GM23338 (cell line): Measurements from ENCODE around the gene FBXO31.

Experiments
- CREB1 ChIP-seq: fragments of 250-450 bp; sonication (Bioruptor Pico); IDR thresholded peaks from 2 replicates; pipeline ENCODE4 v1.5.0; 2020; ENCODE audit warnings: low read depth, mild to moderate bottlenecking, moderate library complexity
- EZH2 ChIP-seq: fragments of 200-600 bp; sonication (generic); IDR thresholded peaks from one replicate; pipeline ENCODE4 v1.8.0; 2017; ENCODE audit warnings: antibody characterized with exemption, mild to moderate bottlenecking, low read depth; ENCODE audit not compliant: unreplicated experiment
- EZH2phosphoT487 ChIP-seq: fragments of 200-600 bp; sonication (generic); IDR thresholded peaks from one replicate; pipeline ENCODE4 v1.8.1; 2018; ENCODE audit warnings: antibody characterized with exemption; ENCODE audit not compliant: unreplicated experiment
- JUNB ChIP-seq: IDR thresholded peaks from one replicate; pipeline ENCODE4 v1.6.1; 2016; ENCODE audit warnings: antibody characterized with exemption; ENCODE audit not compliant: unreplicated experiment
- POLR2AphosphoS5 ChIP-seq: IDR thresholded peaks from 2 replicates; pipeline ENCODE4 v1.6.1; 2016; ENCODE audit warnings: antibody characterized with exemption, low read depth
- STAT1 ChIP-seq: IDR thresholded peaks from one replicate; pipeline ENCODE4 v1.6.1; 2016; ENCODE audit warnings: antibody characterized with exemption; ENCODE audit not compliant: unreplicated experiment
- ZNF114 ChIP-seq: fragments of 250-450 bp; sonication (Bioruptor Pico); IDR thresholded peaks from 2 replicates; pipeline ENCODE4 v1.5.0; 2020; ENCODE audit warnings: mild to moderate bottlenecking, moderate library complexity
- ZNF331 ChIP-seq: fragments of 250-450 bp; sonication (Bioruptor Pico); IDR thresholded peaks from 2 replicates; pipeline ENCODE4 v1.5.0; 2020; ENCODE audit warnings: low read depth, mild to moderate bottlenecking, moderate library complexity
- TF ChIP-seq, protein P1 (sequence below), 2 experiments: fragments of 200-600 bp in 1 of 2; sonication (generic) in 1 of 2; conservative IDR thresholded peaks; 2 replicates each; pipeline versions ENCODE4 v1.5.1 to v1.6.1; 2016 to 2017; ENCODE audit warnings: antibody characterized with exemption in 2 of 2, low read depth in 2 of 2, mild to moderate bottlenecking in 2 of 2, moderate library complexity in 1 of 2
- TF ChIP-seq, protein P2 (sequence below): IDR thresholded peaks from 2 replicates; pipeline ENCODE4 v1.6.1; 2016; ENCODE audit warnings: antibody characterized with exemption
- TF ChIP-seq, protein P3 (sequence below): IDR thresholded peaks from one replicate; pipeline ENCODE4 v1.6.1; 2018; ENCODE audit warnings: antibody characterized with exemption; ENCODE audit not compliant: unreplicated experiment
- TF ChIP-seq, protein P4 (sequence below): fragments of 250-450 bp; sonication (Bioruptor Pico); IDR thresholded peaks from 2 replicates; pipeline ENCODE4 v1.5.0; 2020; ENCODE audit warnings: mild to moderate bottlenecking, moderate library complexity

DNA sequence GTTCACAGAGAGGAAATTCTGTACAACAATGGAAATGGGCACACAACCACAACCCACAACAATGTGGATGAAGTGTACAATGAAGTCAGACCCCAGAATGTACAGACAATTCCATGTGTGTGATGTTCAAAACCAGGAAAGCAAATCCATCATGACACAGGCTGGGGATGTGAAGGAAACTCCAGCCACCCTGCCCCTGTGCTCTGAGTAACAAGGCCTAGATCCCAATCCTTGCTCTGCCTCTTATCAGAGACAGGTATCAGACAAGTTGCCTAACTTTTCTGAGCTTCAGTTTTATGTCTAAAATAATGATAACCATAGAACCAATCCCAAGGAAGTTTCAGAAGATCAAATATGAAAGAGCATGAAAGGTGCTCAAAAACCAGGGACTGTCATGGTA lies 64.6 kb downstream of the FBXO31 start:
- TF ChIP-seq, protein P1, sequence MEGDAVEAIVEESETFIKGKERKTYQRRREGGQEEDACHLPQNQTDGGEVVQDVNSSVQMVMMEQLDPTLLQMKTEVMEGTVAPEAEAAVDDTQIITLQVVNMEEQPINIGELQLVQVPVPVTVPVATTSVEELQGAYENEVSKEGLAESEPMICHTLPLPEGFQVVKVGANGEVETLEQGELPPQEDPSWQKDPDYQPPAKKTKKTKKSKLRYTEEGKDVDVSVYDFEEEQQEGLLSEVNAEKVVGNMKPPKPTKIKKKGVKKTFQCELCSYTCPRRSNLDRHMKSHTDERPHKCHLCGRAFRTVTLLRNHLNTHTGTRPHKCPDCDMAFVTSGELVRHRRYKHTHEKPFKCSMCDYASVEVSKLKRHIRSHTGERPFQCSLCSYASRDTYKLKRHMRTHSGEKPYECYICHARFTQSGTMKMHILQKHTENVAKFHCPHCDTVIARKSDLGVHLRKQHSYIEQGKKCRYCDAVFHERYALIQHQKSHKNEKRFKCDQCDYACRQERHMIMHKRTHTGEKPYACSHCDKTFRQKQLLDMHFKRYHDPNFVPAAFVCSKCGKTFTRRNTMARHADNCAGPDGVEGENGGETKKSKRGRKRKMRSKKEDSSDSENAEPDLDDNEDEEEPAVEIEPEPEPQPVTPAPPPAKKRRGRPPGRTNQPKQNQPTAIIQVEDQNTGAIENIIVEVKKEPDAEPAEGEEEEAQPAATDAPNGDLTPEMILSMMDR (conservative IDR thresholded peaks at IDR 0.05; ENCODE audit: low read depth in 2 of 2) = no peak
- TF ChIP-seq POLR2AphosphoS5 (no peak), CREB1 (no peak), STAT1 (no peak), EZH2phosphoT487 (no peak), JUNB (no peak), EZH2 (no peak), ZNF114 (CRISPR knock-in tag) (no peak), ZNF331 (no peak)
- TF ChIP-seq, protein P2, sequence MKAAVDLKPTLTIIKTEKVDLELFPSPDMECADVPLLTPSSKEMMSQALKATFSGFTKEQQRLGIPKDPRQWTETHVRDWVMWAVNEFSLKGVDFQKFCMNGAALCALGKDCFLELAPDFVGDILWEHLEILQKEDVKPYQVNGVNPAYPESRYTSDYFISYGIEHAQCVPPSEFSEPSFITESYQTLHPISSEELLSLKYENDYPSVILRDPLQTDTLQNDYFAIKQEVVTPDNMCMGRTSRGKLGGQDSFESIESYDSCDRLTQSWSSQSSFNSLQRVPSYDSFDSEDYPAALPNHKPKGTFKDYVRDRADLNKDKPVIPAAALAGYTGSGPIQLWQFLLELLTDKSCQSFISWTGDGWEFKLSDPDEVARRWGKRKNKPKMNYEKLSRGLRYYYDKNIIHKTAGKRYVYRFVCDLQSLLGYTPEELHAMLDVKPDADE = no peak
- TF ChIP-seq, protein P3, sequence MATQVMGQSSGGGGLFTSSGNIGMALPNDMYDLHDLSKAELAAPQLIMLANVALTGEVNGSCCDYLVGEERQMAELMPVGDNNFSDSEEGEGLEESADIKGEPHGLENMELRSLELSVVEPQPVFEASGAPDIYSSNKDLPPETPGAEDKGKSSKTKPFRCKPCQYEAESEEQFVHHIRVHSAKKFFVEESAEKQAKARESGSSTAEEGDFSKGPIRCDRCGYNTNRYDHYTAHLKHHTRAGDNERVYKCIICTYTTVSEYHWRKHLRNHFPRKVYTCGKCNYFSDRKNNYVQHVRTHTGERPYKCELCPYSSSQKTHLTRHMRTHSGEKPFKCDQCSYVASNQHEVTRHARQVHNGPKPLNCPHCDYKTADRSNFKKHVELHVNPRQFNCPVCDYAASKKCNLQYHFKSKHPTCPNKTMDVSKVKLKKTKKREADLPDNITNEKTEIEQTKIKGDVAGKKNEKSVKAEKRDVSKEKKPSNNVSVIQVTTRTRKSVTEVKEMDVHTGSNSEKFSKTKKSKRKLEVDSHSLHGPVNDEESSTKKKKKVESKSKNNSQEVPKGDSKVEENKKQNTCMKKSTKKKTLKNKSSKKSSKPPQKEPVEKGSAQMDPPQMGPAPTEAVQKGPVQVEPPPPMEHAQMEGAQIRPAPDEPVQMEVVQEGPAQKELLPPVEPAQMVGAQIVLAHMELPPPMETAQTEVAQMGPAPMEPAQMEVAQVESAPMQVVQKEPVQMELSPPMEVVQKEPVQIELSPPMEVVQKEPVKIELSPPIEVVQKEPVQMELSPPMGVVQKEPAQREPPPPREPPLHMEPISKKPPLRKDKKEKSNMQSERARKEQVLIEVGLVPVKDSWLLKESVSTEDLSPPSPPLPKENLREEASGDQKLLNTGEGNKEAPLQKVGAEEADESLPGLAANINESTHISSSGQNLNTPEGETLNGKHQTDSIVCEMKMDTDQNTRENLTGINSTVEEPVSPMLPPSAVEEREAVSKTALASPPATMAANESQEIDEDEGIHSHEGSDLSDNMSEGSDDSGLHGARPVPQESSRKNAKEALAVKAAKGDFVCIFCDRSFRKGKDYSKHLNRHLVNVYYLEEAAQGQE = no peak
- TF ChIP-seq, protein P4, sequence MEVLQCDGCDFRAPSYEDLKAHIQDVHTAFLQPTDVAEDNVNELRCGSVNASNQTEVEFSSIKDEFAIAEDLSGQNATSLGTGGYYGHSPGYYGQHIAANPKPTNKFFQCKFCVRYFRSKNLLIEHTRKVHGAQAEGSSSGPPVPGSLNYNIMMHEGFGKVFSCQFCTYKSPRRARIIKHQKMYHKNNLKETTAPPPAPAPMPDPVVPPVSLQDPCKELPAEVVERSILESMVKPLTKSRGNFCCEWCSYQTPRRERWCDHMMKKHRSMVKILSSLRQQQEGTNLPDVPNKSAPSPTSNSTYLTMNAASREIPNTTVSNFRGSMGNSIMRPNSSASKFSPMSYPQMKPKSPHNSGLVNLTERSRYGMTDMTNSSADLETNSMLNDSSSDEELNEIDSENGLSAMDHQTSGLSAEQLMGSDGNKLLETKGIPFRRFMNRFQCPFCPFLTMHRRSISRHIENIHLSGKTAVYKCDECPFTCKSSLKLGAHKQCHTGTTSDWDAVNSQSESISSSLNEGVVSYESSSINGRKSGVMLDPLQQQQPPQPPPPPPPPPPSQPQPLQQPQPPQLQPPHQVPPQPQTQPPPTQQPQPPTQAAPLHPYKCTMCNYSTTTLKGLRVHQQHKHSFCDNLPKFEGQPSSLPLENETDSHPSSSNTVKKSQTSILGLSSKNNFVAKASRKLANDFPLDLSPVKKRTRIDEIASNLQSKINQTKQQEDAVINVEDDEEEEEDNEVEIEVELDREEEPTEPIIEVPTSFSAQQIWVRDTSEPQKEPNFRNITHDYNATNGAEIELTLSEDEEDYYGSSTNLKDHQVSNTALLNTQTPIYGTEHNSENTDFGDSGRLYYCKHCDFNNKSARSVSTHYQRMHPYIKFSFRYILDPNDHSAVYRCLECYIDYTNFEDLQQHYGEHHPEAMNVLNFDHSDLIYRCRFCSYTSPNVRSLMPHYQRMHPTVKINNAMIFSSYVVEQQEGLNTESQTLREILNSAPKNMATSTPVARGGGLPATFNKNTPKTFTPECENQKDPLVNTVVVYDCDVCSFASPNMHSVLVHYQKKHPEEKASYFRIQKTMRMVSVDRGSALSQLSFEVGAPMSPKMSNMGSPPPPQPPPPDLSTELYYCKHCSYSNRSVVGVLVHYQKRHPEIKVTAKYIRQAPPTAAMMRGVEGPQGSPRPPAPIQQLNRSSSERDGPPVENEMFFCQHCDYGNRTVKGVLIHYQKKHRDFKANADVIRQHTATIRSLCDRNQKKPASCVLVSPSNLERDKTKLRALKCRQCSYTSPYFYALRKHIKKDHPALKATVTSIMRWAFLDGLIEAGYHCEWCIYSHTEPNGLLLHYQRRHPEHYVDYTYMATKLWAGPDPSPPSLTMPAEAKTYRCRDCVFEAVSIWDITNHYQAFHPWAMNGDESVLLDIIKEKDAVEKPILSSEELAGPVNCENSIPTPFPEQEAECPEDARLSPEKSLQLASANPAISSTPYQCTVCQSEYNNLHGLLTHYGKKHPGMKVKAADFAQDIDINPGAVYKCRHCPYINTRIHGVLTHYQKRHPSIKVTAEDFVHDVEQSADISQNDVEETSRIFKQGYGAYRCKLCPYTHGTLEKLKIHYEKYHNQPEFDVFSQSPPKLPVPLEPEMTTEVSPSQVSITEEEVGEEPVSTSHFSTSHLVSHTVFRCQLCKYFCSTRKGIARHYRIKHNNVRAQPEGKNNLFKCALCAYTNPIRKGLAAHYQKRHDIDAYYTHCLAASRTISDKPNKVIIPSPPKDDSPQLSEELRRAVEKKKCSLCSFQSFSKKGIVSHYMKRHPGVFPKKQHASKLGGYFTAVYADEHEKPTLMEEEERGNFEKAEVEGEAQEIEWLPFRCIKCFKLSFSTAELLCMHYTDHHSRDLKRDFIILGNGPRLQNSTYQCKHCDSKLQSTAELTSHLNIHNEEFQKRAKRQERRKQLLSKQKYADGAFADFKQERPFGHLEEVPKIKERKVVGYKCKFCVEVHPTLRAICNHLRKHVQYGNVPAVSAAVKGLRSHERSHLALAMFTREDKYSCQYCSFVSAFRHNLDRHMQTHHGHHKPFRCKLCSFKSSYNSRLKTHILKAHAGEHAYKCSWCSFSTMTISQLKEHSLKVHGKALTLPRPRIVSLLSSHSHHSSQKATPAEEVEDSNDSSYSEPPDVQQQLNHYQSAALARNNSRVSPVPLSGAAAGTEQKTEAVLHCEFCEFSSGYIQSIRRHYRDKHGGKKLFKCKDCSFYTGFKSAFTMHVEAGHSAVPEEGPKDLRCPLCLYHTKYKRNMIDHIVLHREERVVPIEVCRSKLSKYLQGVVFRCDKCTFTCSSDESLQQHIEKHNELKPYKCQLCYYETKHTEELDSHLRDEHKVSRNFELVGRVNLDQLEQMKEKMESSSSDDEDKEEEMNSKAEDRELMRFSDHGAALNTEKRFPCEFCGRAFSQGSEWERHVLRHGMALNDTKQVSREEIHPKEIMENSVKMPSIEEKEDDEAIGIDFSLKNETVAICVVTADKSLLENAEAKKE (CRISPR knock-in tag) = no peak
